HCT116 (cell line): ENCODE measurements around the gene SETD1A. TPM values are rescaled to one million over a fixed set of nuclear protein-coding genes. Genes with fewer than 3 reads are reported as not detected.

Source experiments
- ATAC-seq: fragments of 200-7000 bp; cut with Tn5 transposase; 2 replicates; pipeline ENCODE4 v1.9.1; 2020; ENCODE audit warnings: mild to moderate bottlenecking, moderate library complexity
- BruUV-seq: library from RNA; stranded (reverse); fragments of 400-500 nt; replicated peaks from 2 replicates; lab custom pipeline; 2021; lab: Mats Ljungman, UMichigan
- CTCF ChIA-PET: fragments of 300-600 bp; sonication (Branson Sonifier 250); formaldehyde crosslinking; loops from one replicate; lab custom pipeline; 2021; ENCODE audit warnings: antibody characterized with exemption; lab: Charles Lee
- POLR2A ChIA-PET: fragments of 300-600, 350-600 bp; sonication (Branson Sonifier 250); formaldehyde crosslinking; loops from one replicate; lab custom pipeline; 2021; ENCODE audit warnings: antibody characterized with exemption; lab: Charles Lee
- RAD21 ChIA-PET, 2 experiments: fragments of 300-600 bp; sonication (Branson Sonifier 250); formaldehyde crosslinking; loops; one replicate each; lab custom pipeline; 2023; ENCODE audit warnings: low total read pairs in 2 of 2; ENCODE audit not compliant: uncharacterized antibody in 2 of 2, unreplicated experiment in 2 of 2, low non-redundant PET in 1 of 2; lab: Charles Lee
- DNase-seq: peaks from one replicate; pipeline ENCODE4 v3.0.0-alpha.2; 2010; ENCODE audit warnings: low read depth, low spot score
- H2AFZ ChIP-seq: fragments of 200-600 bp; shearing (Covaris generic), sonication (generic); 2 replicates; pipeline ENCODE4 v1.6.1; 2017; ENCODE audit warnings: low read depth, mixed run types, mixed read lengths, antibody characterized with exemption, low read length; ENCODE audit not compliant: poor library complexity, severe bottlenecking
- H3K27ac ChIP-seq: 2 replicates; pipeline ENCODE4 v1.5.1; 2012; ENCODE audit warnings: low read depth, low read length
- H3K27me3 ChIP-seq: fragments of 200-600 bp; sonication (generic); 2 replicates; pipeline ENCODE4 v1.6.1; 2016; ENCODE audit warnings: mixed run types, low read length, mixed read lengths; ENCODE audit not compliant: insufficient read depth
- H3K36me3 ChIP-seq, 2 experiments: fragments of 200-500 bp in 1 of 2; fragments of 200-600 bp in 1 of 2; sonication (Bioruptor generic) in 1 of 2; sonication (generic) in 1 of 2; 2 replicates each; pipeline versions ENCODE4 v1.5.1 to v1.6.1; 2014 to 2016; ENCODE audit warnings: low read length in 2 of 2, inconsistent platforms in 1 of 2, mixed read lengths in 1 of 2, mixed run types in 1 of 2; ENCODE audit not compliant: insufficient read depth in 2 of 2, control insufficient read depth in 1 of 2
- H3K4me1 ChIP-seq, 2 experiments: fragments of 200-600 bp in 1 of 2; sonication (generic) in 1 of 2; 2 replicates each; pipeline versions ENCODE4 v1.5.1 to v1.6.1; 2012 to 2017; ENCODE audit warnings: low read length in 2 of 2, inconsistent platforms in 1 of 2, mild to moderate bottlenecking in 1 of 2, mixed read lengths in 1 of 2, mixed run types in 1 of 2, moderate library complexity in 1 of 2; ENCODE audit not compliant: insufficient read depth in 2 of 2, control insufficient read depth in 1 of 2
- H3K4me2 ChIP-seq: fragments of 200-600 bp; sonication (generic); 2 replicates; pipeline ENCODE4 v1.6.1; 2017; ENCODE audit warnings: mixed run types, low read length, mixed read lengths
- H3K4me3 ChIP-seq, 2 experiments: fragments of 200-600 bp in 1 of 2; sonication (generic) in 1 of 2; replicated peaks in 1 of 2; 2 replicates each; pipeline ENCODE4 v1.5.1; 2011 to 2016; ENCODE audit warnings: low read length in 2 of 2, control low read depth in 1 of 2, low read depth in 1 of 2, mild to moderate bottlenecking in 1 of 2, mixed read lengths in 1 of 2, mixed run types in 1 of 2
- H3K79me2 ChIP-seq: fragments of 200-600 bp; sonication (generic); 2 replicates; pipeline ENCODE4 v1.6.1; 2017; ENCODE audit warnings: mild to moderate bottlenecking, mixed run types, low read length, moderate library complexity, mixed read lengths; ENCODE audit not compliant: insufficient read depth
- H3K9ac ChIP-seq: fragments of 200-600 bp; sonication (generic); 2 replicates; pipeline ENCODE4 v1.6.1; 2016; ENCODE audit warnings: low read length, mixed read lengths
- H3K9me2 ChIP-seq: fragments of 200-600 bp; sonication (generic), shearing (Covaris generic); 2 replicates; pipeline ENCODE4 v1.6.1; 2017; ENCODE audit warnings: mixed run types, mild to moderate bottlenecking, moderate library complexity; ENCODE audit not compliant: insufficient read depth
- H3K9me3 ChIP-seq, 2 experiments: fragments of 200-500 bp in 1 of 2; fragments of 200-600 bp in 1 of 2; sonication (Bioruptor generic) in 1 of 2; sonication (generic) in 1 of 2; 2 replicates each; pipeline ENCODE4 v1.6.1; 2014 to 2017; ENCODE audit warnings: low read length in 2 of 2, mixed read lengths in 2 of 2, inconsistent platforms in 1 of 2, low read depth in 1 of 2, mild to moderate bottlenecking in 1 of 2, mixed run types in 1 of 2, moderate library complexity in 1 of 2; ENCODE audit not compliant: control insufficient read depth in 1 of 2, insufficient read depth in 1 of 2
- H4K20me1 ChIP-seq: fragments of 200-600 bp; sonication (generic), shearing (Covaris generic); 2 replicates; pipeline ENCODE4 v1.6.1; 2017; ENCODE audit warnings: mixed run types, mild to moderate bottlenecking, moderate library complexity; ENCODE audit not compliant: insufficient read depth
- ATF3 ChIP-seq: IDR thresholded peaks from 2 replicates; pipeline ENCODE4 v1.6.1; 2012
- CBX3 ChIP-seq: IDR thresholded peaks from 2 replicates; pipeline ENCODE4 v1.6.1; 2012; ENCODE audit warnings: low read depth
- CEBPB ChIP-seq: IDR thresholded peaks from 2 replicates; pipeline ENCODE4 v1.6.1; 2012; ENCODE audit warnings: low read depth
- ELF1 ChIP-seq: IDR thresholded peaks from 2 replicates; pipeline ENCODE4 v1.6.1; 2012; ENCODE audit warnings: low read depth, borderline replicate concordance
- EZH2 ChIP-seq: fragments of 200-600 bp; sonication (generic); IDR thresholded peaks from 2 replicates; pipeline ENCODE4 v1.6.1; 2017; ENCODE audit warnings: antibody characterized with exemption, mixed run types
- EZH2phosphoT487 ChIP-seq: fragments of 200-600 bp; IDR thresholded peaks from 2 replicates; pipeline ENCODE4 v1.6.1; 2018; ENCODE audit warnings: antibody characterized with exemption, borderline replicate concordance
- FOSL1 ChIP-seq: IDR thresholded peaks from 2 replicates; pipeline ENCODE4 v1.6.1; 2012; ENCODE audit warnings: low read depth
- MAX ChIP-seq: IDR thresholded peaks from 2 replicates; pipeline ENCODE4 v1.6.1; 2012
- POLR2AphosphoS5 ChIP-seq: IDR thresholded peaks from 2 replicates; pipeline ENCODE4 v1.6.1; 2011; ENCODE audit warnings: mild to moderate bottlenecking, low read depth, low read length, moderate library complexity
- RAD21 ChIP-seq: IDR thresholded peaks from 2 replicates; pipeline ENCODE4 v1.6.1; 2012; ENCODE audit warnings: low read depth, mild to moderate bottlenecking
- REST ChIP-seq: IDR thresholded peaks from 2 replicates; pipeline ENCODE4 v1.6.1; 2012; ENCODE audit warnings: low read depth
- SIN3A ChIP-seq: IDR thresholded peaks from 2 replicates; pipeline ENCODE4 v1.6.1; 2012; ENCODE audit warnings: low read depth
- SP1 ChIP-seq: IDR thresholded peaks from 2 replicates; pipeline ENCODE4 v1.6.1; 2012; ENCODE audit warnings: low read depth
- SRF ChIP-seq: IDR thresholded peaks from 2 replicates; pipeline ENCODE4 v1.6.1; 2012; ENCODE audit warnings: low read depth
- TCF7L2 ChIP-seq: IDR thresholded peaks from 2 replicates; pipeline ENCODE4 v1.7.0; 2011; ENCODE audit warnings: borderline replicate concordance, inconsistent platforms; ENCODE audit not compliant: insufficient read depth, insufficient read length; ENCODE audit errors: extremely low read depth
- YY1 ChIP-seq: IDR thresholded peaks from 2 replicates; pipeline ENCODE4 v1.6.1; 2011; ENCODE audit warnings: low read length, low read depth, moderate library complexity, mild to moderate bottlenecking; ENCODE audit not compliant: insufficient replicate concordance; ENCODE audit errors: extremely low read depth
- ZFX ChIP-seq: fragments of 450-650 bp; IDR thresholded peaks from 2 replicates; pipeline ENCODE4 v1.6.1; 2017
- intact Hi-C: fragments of 100-400 bp; cut with micrococcal nuclease; formaldehyde crosslinking; loops from 2 replicates; pipeline ENCODE4 v1.10.0; 2022
- total RNA-seq: library from RNA; stranded (reverse); gene quantifications from one replicate; pipeline ENCODE4 v1.2.1, GENCODE V29; 2021; ENCODE audit not compliant: unreplicated experiment

Gene SETD1A
- total RNA-seq, 1 experiment from 2014 or later: 26.9 TPM

- H3K79me2 ChIP-seq: no peaks in the 10 kb centered on the region
- intact Hi-C loops: no loop called here
- ATAC-seq: no peak
- BruUV-seq: no TSS peak
- H3K9me2 ChIP-seq: no peaks in the 10 kb centered on the region
- no peak for DNase-seq
- H3K27me3 ChIP-seq: no peaks in the 10 kb centered on the region
- ChIA-PET POLR2A (no interaction called here), RAD21 (no interaction called here), CTCF (no interaction called here)
- no peak overlapping the region for H2AFZ ChIP-seq
- no peak overlapping the region for H3K4me3 ChIP-seq
- H4K20me1 ChIP-seq: no peaks in the 10 kb centered on the region
- TF ChIP-seq POLR2AphosphoS5: no peak
- no peak for TF ChIP-seq ZFX
- no peak for TF ChIP-seq ATF3
- peaks cover 0 to 8% of the 10 kb centered on the region in 2 experiments; a peak in 2 of 4 replicates for H3K4me1 ChIP-seq
- no peak overlapping the region for H3K4me2 ChIP-seq
- H3K9ac ChIP-seq: no peak overlapping the region
- no peaks in the 10 kb centered on the region for H3K9me3 ChIP-seq
- no peaks in the 10 kb centered on the region for H3K36me3 ChIP-seq
- H3K27ac ChIP-seq: no peak overlapping the region
These were observed 48.5 kb downstream of the SETD1A start for GRCh38 chr16:31006086-31006385.

GRCh38 chr16:31006589-31006988, 49.0 kb downstream of the SETD1A start:
- no peaks in the 10 kb centered on the region for H3K36me3 ChIP-seq
- H3K79me2 ChIP-seq: no peaks in the 10 kb centered on the region
- H3K4me3 ChIP-seq: no peak overlapping the region
- intact Hi-C loops: no loop called here
- H3K4me1 ChIP-seq: peaks cover 0 to 8% of the 10 kb centered on the region in 2 experiments; a peak in 2 of 4 replicates
- CTCF ChIA-PET: no interaction called here
- POLR2A ChIA-PET: interaction anchor here (1.1 kb wide), 1 partner anchor 111 kb away, joined by 4 read pairs; the partner anchor contains the start of gene KAT8
- no peak overlapping the region for H2AFZ ChIP-seq
- no peaks in the 10 kb centered on the region for H3K27me3 ChIP-seq
- RAD21 ChIA-PET: no interaction called here
- ATAC-seq (no peak), DNase-seq (no peak)
- no peaks in the 10 kb centered on the region for H3K9me2 ChIP-seq
- H4K20me1 ChIP-seq: no peaks in the 10 kb centered on the region
- no peak overlapping the region for H3K27ac ChIP-seq
- BruUV-seq: no TSS peak
- H3K9me3 ChIP-seq: no peaks in the 10 kb centered on the region
- H3K4me2 ChIP-seq: no peak overlapping the region
- no peak overlapping the region for H3K9ac ChIP-seq
- TF ChIP-seq SRF (no peak), MAX (no peak), EZH2phosphoT487 (no peak), POLR2AphosphoS5 (no peak), ELF1 (no peak), FOSL1 (no peak), TCF7L2 (no peak), REST (no peak), SIN3A (no peak), CEBPB (no peak), RAD21 (no peak), YY1 (no peak), EZH2 (no peak), SP1 (no peak), ZFX (no peak), CBX3 (no peak)
